ENCODE measurements around the gene ITPK1. TPM values are rescaled to one million over a fixed set of nuclear protein-coding genes. Genes with fewer than 3 reads are reported as not detected.

ITPK1 gene
- total and polyA plus RNA-seq, 10 of the 15 experiments (the other 5 are each of a cell fraction or from before 2014, with no cell fraction given), result 1.3 to 73.2 (median 27.0) TPM

GRCh38 chr14:93096691-93097322 lies 18.9 kb downstream of the ITPK1 start:
- WGBS (ENCODE audit: insufficient coverage, insufficient replicate concordance, low lambda C conversion rate, missing lambda C conversion rate), result 98% methylated on average over 13 of the region's 13 CpGs
- no peak for ATAC-seq
- SMC1A ChIA-PET (ENCODE audit: uncharacterized antibody, unreplicated experiment), result interaction anchor here (0.7 kb wide), 1 partner anchor 22 kb away, joined by 3 read pairs; no protein-coding TSS in a partner anchor
- POLR2A ChIA-PET, result no interaction called here
- in situ Hi-C loops (cut with MboI) (no loop called here), intact Hi-C loops (cut with micrococcal nuclease; ENCODE audit: unreplicated experiment) (no loop called here)
- Histone ChIP-seq H3K9me3 (replicated peaks; ENCODE audit: control insufficient read depth, insufficient read depth, low read length) (no peaks in the 10 kb centered on the region), H3K36me3 (ENCODE audit: control insufficient read depth in 2 of 2, insufficient read depth in 2 of 2, low read length in 1 of 2) (peaks cover 0 to 4% of the 10 kb centered on the region in 2 experiments; a peak in 2 of 4 replicates), H4K20me1 (ENCODE audit: control insufficient read depth, insufficient read depth) (no peaks in the 10 kb centered on the region), H3K79me2 (ENCODE audit: control insufficient read depth, insufficient read depth, low read length) (peaks cover 10% of the 10 kb centered on the region), H3K4me1 (ENCODE audit: control insufficient read depth, insufficient read depth, low read length) (no peaks in the 10 kb centered on the region), H3K4me3 (no peak overlapping the region), H3K27ac (ENCODE audit: control insufficient read depth, insufficient read depth) (no peak overlapping the region), H2AFZ (ENCODE audit: control insufficient read depth, low read depth, low read length) (no peak overlapping the region), H3K4me2 (ENCODE audit: control insufficient read depth, insufficient read depth) (no peak overlapping the region), H3K9ac (ENCODE audit: control insufficient read depth, insufficient read depth, low read length) (no peak overlapping the region), H3K27me3 (replicated peaks in 1 of 2; ENCODE audit: control insufficient read depth in 2 of 2, insufficient read depth in 2 of 2, low read length in 1 of 2) (no peaks in the 10 kb centered on the region)
- no peak for DNase-seq (ENCODE audit: low read depth, low spot score)
- BruUV-seq (replicated peaks), result no TSS peak
- no peak for FAIRE-seq
- RAD21 ChIA-PET (ENCODE audit: unreplicated experiment), result no interaction called here
- TF ChIP-seq IKZF1 (conservative IDR thresholded peaks at IDR 0.05), result no peak
- TF ChIP-seq ZBTB4 (CRISPR knock-in tag; IDR thresholded peaks at IDR 0.05), result no peak
- TF ChIP-seq RAD51 (IDR thresholded peaks at IDR 0.05), result no peak
- TF ChIP-seq ATF3 (IDR thresholded peaks at IDR 0.05; ENCODE audit: borderline replicate concordance, extremely low read depth, low read depth, low read length), result no peak
- TF ChIP-seq HDGF (IDR thresholded peaks at IDR 0.05), result no peak
- TF ChIP-seq NBN (IDR thresholded peaks at IDR 0.05), result no peak
- TF ChIP-seq NFIC (IDR thresholded peaks at IDR 0.05; ENCODE audit: low read depth, low read length), result no peak
- no peak for TF ChIP-seq TARDBP (IDR thresholded peaks at IDR 0.05; ENCODE audit: borderline replicate concordance)
- TF ChIP-seq ZNF622 (IDR thresholded peaks at IDR 0.05), result no peak
- no peak for TF ChIP-seq YBX1 (IDR thresholded peaks at IDR 0.05)
- TF ChIP-seq MYB (IDR thresholded peaks at IDR 0.05; ENCODE audit: borderline replicate concordance, low read depth, low read length), result no peak
- TF ChIP-seq CHD4 (IDR thresholded peaks at IDR 0.05), result no peak
- TF ChIP-seq ZNF274 (IDR thresholded peaks at IDR 0.05; ENCODE audit: insufficient read depth, insufficient read length), result no peak
- TF ChIP-seq NFYB (IDR thresholded peaks at IDR 0.05; ENCODE audit: insufficient read depth, low read depth, low read length), result no peak
- no peak for TF ChIP-seq ZBED1 (IDR thresholded peaks at IDR 0.05; ENCODE audit: borderline replicate concordance)
- no peak for TF ChIP-seq IRF3 (IDR thresholded peaks at IDR 0.05)
- CTCF ChIA-PET, result interaction anchor here (1.0 to 1.6 kb wide), 4 partner anchors 10 to 57 kb away, joined by 3 to 6 read pairs (median 4); no protein-coding TSS in a partner anchor

All from GM12878 (cell line).